AG10803 (cell line): ENCODE measurements around the gene OCEL1.
A peak's percentile ranks its signal among the peaks of the same experiment; 100 is the strongest.

Experiments used
- DNase-seq: peaks from one replicate; pipeline ENCODE4 v3.0.0; 2010; ENCODE audit warnings: low read depth
- H3K4me3 ChIP-seq: 2 replicates; pipeline ENCODE4 v1.5.1; 2011; ENCODE audit warnings: mild to moderate bottlenecking, low read length, control low read depth
- CTCF ChIP-seq: conservative IDR thresholded peaks from 2 replicates; pipeline ENCODE4 v1.5.1; 2011; ENCODE audit warnings: mild to moderate bottlenecking, low read length, control low read depth, inconsistent platforms

OCEL1 gene

GRCh38 chr19:17226002-17226933 lies at the start of gene OCEL1:
Gene OCEL1, plus strand, starts transcription at chr19:17226226. Its CDS starts 22 bp downstream, at chr19:17226248.
- no peak for TF ChIP-seq CTCF
- peak within 1 kb of the TSS; percentile 87 for H3K4me3 ChIP-seq
- DNase-seq = peak; percentile 97

GRCh38 chr19:17178291-17178690 lies 47.7 kb upstream of the OCEL1 start:
- TF ChIP-seq CTCF = no peak
- no peak overlapping the region for H3K4me3 ChIP-seq
- no peak for DNase-seq

- TF ChIP-seq CTCF = no peak
- DNase-seq = no peak
- no peak overlapping the region for H3K4me3 ChIP-seq
These were observed 44.9 kb upstream of the OCEL1 start for GRCh38 chr19:17180997-17181702.

GRCh38 chr19:17183271-17183761 lies 42.7 kb upstream of the OCEL1 start:
- H3K4me3 ChIP-seq = no peak overlapping the region
- no peak for DNase-seq
- no peak for TF ChIP-seq CTCF

- no peak overlapping the region for H3K4me3 ChIP-seq
- DNase-seq = no peak
- TF ChIP-seq CTCF = no peak
These were observed 42.1 kb upstream of the OCEL1 start for GRCh38 chr19:17183858-17184321.

GRCh38 chr19:17184371-17184841 lies 41.6 kb upstream of the OCEL1 start:
- TF ChIP-seq CTCF = no peak
- no peak overlapping the region for H3K4me3 ChIP-seq
- no peak for DNase-seq
